Left ventricle myocardium superior (tissue), 1 donor: ENCODE measurements around the gene NXNL1. TPM values are rescaled to one million over a fixed set of nuclear protein-coding genes. Genes with fewer than 3 reads are reported as not detected.

Experiments used
- total RNA-seq: library from RNA; stranded (reverse); fragmentation: NEBNext Ultra II Directional; extraction: Animal tissue kit (Norgen Biotek cat#: 25700); gene quantifications from one replicate; pipeline ENCODE4 v1.2.1, GENCODE V29; 2021
- donor health status: DM: no; HTN: yes; CAD: no; lungs with severe emphysema.

Gene NXNL1
- total RNA-seq, 1 donor from 2014 or later, result not detected

Other genes with a start within 250 kb of the NXNL1 start
- 27.4 TPM for gene USE1, start 245.6 kb downstream of the NXNL1 start, total RNA-seq
- 28.0 TPM for gene OCEL1, start 234.7 kb downstream of the NXNL1 start, total RNA-seq
- 82.4 TPM for gene NR2F6, start 215.0 kb downstream of the NXNL1 start, total RNA-seq
- gene USHBP1, start 196.2 kb downstream of the NXNL1 start, total RNA-seq, result 9.3 TPM
- 82.0 TPM for gene BABAM1, start 193.5 kb downstream of the NXNL1 start, total RNA-seq
- gene ANKLE1, start 179.0 kb downstream of the NXNL1 start, total RNA-seq, result 0.12 TPM
- gene ABHD8, start 157.5 kb downstream of the NXNL1 start, total RNA-seq, result 14.8 TPM
- gene MRPL34, start 155.1 kb downstream of the NXNL1 start, total RNA-seq, result 242 TPM
- 31.9 TPM for gene DDA1, start 151.4 kb downstream of the NXNL1 start, total RNA-seq
- 11.7 TPM for gene ANO8, start 126.1 kb downstream of the NXNL1 start, total RNA-seq
- 11.5 TPM for gene GTPBP3, start 123.4 kb downstream of the NXNL1 start, total RNA-seq
- 22.9 TPM for gene PLVAP, start 83.6 kb downstream of the NXNL1 start, total RNA-seq
- gene CCDC194, start 66.7 kb downstream of the NXNL1 start, total RNA-seq, result not detected
- 49.7 TPM for gene BST2, start 55.3 kb downstream of the NXNL1 start, total RNA-seq
- 18.9 TPM for gene MVB12A, start 40.9 kb downstream of the NXNL1 start, total RNA-seq
- gene TMEM221, start 12.3 kb downstream of the NXNL1 start, total RNA-seq, result not detected
- 68.9 TPM for gene SLC27A1, start 9.6 kb upstream of the NXNL1 start, total RNA-seq
- gene PGLS, start 50.7 kb upstream of the NXNL1 start, total RNA-seq, result 19.7 TPM
- gene COLGALT1, start 94.7 kb upstream of the NXNL1 start, total RNA-seq, result 33.0 TPM
- not detected for gene UNC13A, start 227.4 kb upstream of the NXNL1 start, total RNA-seq